BE2C (cell line): Measurements from ENCODE around the gene MESP1.
A peak's percentile ranks its signal among the peaks of the same experiment; 100 is the strongest.

Experiments
- DNase-seq: peaks from one replicate; pipeline ENCODE4 v3.0.0-alpha.2; 2020
- H3K27me3 ChIP-seq: fragments of 250-450 bp; sonication (Bioruptor Pico); 2 replicates; pipeline ENCODE4 v1.5.1; 2020; ENCODE audit warnings: mild to moderate bottlenecking
- H3K36me3 ChIP-seq: fragments of 250-450 bp; sonication (Bioruptor Pico); 2 replicates; pipeline ENCODE4 v1.5.1; 2020; ENCODE audit warnings: mild to moderate bottlenecking
- H3K4me1 ChIP-seq: fragments of 250-450 bp; sonication (Bioruptor Pico); 2 replicates; pipeline ENCODE4 v1.5.1; 2020
- H3K4me3 ChIP-seq: 2 replicates; pipeline ENCODE4 v1.5.1; 2011; ENCODE audit warnings: low read depth, low read length
- H3K9me3 ChIP-seq: fragments of 250-450 bp; sonication (Bioruptor Pico); 2 replicates; pipeline ENCODE4 v1.5.1; 2020
- TF ChIP-seq, protein P1 (sequence below): IDR thresholded peaks from 2 replicates; pipeline ENCODE4 v1.5.1; 2012; ENCODE audit warnings: mild to moderate bottlenecking, low read depth, low read length

MESP1 gene

DNA sequence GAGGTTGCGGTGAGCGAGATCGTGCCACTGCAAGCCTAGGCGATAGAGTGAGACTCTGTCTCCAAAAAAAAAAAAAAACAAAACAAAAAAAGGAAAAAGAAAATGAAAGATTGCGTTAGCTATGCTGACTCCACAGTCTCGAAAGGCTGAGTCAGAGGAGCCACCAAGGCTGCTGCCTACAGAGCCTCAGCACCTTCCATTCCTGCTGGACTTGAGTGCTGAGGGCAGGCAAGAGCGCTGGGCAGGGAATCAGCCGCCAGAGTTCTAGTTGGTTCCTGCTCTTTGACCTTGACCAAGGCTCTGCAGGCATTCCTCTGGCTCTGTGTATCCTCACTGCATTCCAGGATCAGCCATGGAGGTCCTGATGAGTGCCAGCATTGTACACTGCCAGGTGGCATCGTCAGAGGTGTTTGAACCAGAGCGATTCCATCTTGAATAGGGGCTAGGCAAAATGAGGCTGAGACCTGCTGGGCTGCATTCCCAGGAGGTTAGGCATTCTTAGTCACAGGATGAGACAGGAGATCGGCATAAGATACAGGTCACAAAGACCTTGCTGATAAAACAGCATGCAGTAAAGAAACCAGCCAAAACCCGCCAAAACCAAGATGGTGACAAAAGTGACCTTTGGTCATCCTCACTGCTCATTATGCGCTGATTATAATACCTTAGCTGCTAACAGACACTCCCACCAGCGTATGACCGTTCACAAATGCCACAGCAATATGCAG is 31.0 kb upstream of the MESP1 start:
- no peak overlapping the region for H3K4me3 ChIP-seq
- H3K36me3 ChIP-seq: no peaks in the 10 kb centered on the region
- peaks cover 9% of the 10 kb centered on the region for H3K4me1 ChIP-seq
- H3K27me3 ChIP-seq: no peaks in the 10 kb centered on the region
- TF ChIP-seq, protein P1, sequence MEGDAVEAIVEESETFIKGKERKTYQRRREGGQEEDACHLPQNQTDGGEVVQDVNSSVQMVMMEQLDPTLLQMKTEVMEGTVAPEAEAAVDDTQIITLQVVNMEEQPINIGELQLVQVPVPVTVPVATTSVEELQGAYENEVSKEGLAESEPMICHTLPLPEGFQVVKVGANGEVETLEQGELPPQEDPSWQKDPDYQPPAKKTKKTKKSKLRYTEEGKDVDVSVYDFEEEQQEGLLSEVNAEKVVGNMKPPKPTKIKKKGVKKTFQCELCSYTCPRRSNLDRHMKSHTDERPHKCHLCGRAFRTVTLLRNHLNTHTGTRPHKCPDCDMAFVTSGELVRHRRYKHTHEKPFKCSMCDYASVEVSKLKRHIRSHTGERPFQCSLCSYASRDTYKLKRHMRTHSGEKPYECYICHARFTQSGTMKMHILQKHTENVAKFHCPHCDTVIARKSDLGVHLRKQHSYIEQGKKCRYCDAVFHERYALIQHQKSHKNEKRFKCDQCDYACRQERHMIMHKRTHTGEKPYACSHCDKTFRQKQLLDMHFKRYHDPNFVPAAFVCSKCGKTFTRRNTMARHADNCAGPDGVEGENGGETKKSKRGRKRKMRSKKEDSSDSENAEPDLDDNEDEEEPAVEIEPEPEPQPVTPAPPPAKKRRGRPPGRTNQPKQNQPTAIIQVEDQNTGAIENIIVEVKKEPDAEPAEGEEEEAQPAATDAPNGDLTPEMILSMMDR: no peak
- no peak for DNase-seq
- H3K9me3 ChIP-seq: no peaks in the 10 kb centered on the region

DNA sequence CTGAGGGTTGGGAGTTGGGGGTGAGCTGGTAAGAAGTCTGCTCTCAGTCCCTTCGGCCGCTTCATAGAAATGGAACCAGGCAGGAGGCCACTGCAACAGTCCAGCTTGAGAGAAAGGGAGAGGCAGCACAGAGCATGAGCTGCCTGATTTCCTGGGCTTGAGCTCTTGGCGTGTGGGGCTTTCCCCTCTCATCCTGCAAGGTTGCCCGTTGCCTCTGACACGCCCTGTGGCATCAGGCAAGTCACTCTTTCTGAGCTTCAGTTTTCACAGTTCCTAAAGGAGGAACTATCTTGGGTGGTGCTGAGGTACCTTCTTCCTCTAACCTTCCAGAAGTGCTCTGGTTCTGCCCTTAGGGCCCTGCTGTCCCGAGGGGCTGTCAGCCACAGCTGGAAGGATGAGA is 30.0 kb upstream of the MESP1 start:
- H3K4me3 ChIP-seq: no peak overlapping the region

DNA sequence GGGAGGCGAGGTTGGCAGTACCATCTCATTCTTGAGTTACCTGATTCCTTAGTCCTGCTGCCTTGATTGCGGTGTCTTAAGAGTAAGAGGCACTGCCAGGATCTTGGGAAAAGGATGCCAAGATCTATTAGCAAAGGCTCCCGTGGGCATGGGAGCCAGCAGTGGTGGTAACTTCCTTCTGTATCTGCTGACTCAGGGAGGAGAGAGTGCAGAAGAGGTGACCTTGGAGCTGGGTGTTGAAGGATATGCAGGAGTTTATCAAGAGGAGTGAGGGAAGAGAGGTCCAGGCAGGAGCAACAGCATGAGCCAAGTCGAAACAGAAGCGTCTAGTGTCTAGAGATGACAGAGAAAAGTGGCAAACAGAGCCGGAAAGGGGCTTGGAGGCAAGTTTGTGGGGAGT is 29.6 kb upstream of the MESP1 start:
- peaks cover 9% of the 10 kb centered on the region for H3K4me1 ChIP-seq
- DNase-seq: no peak

More for the DNA sequence above, 30.0 kb upstream of the MESP1 start:
- no peaks in the 10 kb centered on the region for H3K9me3 ChIP-seq
- H3K27me3 ChIP-seq: no peaks in the 10 kb centered on the region
- H3K36me3 ChIP-seq: no peaks in the 10 kb centered on the region
- TF ChIP-seq, protein P1: no peak
- peaks cover 9% of the 10 kb centered on the region for H3K4me1 ChIP-seq
- DNase-seq: no peak

DNA sequence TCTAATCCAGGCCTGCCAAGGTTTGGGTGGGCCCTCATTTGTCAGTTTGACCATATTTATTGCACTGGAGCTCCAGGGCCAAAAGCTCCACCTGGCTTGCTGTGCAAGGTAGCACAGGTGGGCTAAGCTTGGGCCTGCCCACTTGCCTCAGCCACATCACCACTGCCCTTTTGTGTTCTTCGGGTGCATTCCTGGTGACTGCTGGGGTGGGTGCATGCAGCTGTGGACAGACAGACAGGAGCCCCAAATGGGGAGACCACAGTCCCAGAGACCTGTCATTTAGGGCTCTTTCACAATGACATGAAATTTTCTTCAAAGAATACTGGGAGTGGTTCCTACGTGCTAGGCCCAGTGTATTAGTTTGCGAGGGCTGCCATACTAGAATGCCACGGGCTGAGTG is 27.8 kb upstream of the MESP1 start:
- no peak for DNase-seq
- no peak overlapping the region for H3K4me3 ChIP-seq
- TF ChIP-seq, protein P1: no peak
- H3K4me1 ChIP-seq: peaks cover 9% of the 10 kb centered on the region
- H3K36me3 ChIP-seq: no peaks in the 10 kb centered on the region
- no peaks in the 10 kb centered on the region for H3K9me3 ChIP-seq
- no peaks in the 10 kb centered on the region for H3K27me3 ChIP-seq

More for the DNA sequence above, 29.6 kb upstream of the MESP1 start:
- H3K4me3 ChIP-seq: no peak overlapping the region
- H3K36me3 ChIP-seq: no peaks in the 10 kb centered on the region
- TF ChIP-seq, protein P1: no peak
- H3K9me3 ChIP-seq: no peaks in the 10 kb centered on the region
- H3K27me3 ChIP-seq: no peaks in the 10 kb centered on the region

DNA sequence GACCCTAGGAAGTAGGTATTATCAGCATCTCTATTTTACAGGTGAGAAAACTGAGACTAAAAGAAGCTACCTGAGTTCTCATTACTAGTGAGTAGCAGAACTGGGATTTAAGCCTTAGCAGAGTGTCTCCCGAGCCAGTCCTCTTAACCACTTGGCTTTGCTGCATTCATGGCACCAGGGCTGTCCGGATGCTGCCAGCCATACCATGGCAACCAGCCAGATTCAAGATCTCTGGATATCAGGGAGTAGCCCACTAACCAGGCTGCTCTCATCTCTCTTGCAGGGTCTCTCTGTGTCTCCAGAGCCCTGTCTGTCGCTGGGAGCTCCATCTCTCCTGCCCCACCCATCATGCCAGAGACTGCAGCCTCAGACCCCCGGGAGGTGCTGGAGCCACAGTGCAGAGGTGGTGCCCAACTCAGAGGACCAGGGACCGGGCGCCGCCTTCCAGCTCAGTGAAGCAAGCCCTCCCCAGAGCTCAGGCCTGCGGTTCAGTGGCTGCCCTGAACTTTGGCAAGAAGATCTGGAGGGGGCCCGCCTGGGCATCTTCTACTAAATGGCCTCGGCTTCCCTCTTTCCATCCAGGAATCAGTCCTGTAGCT is 26.8 kb upstream of the MESP1 start:
- Histone ChIP-seq H3K9me3 (no peaks in the 10 kb centered on the region), H3K36me3 (no peaks in the 10 kb centered on the region), H3K27me3 (no peaks in the 10 kb centered on the region), H3K4me3 (no peak overlapping the region), H3K4me1 (no peaks in the 10 kb centered on the region; the same call in 1 of the 2 replicates)
- DNase-seq: peak; percentile 51
- TF ChIP-seq, protein P1: no peak
